ENCODE results near the gene ELMO3. TPM values are rescaled to one million over a fixed set of nuclear protein-coding genes. Genes with fewer than 3 reads are reported as not detected.
A peak's percentile ranks its signal among the peaks of the same experiment; 100 is the strongest.

ELMO3 gene
- total and polyA plus RNA-seq, 2 of the 13 experiments (the other 11 are each of a cell fraction or from before 2014, with no cell fraction given), result 2.6 to 4.0 TPM

DNA sequence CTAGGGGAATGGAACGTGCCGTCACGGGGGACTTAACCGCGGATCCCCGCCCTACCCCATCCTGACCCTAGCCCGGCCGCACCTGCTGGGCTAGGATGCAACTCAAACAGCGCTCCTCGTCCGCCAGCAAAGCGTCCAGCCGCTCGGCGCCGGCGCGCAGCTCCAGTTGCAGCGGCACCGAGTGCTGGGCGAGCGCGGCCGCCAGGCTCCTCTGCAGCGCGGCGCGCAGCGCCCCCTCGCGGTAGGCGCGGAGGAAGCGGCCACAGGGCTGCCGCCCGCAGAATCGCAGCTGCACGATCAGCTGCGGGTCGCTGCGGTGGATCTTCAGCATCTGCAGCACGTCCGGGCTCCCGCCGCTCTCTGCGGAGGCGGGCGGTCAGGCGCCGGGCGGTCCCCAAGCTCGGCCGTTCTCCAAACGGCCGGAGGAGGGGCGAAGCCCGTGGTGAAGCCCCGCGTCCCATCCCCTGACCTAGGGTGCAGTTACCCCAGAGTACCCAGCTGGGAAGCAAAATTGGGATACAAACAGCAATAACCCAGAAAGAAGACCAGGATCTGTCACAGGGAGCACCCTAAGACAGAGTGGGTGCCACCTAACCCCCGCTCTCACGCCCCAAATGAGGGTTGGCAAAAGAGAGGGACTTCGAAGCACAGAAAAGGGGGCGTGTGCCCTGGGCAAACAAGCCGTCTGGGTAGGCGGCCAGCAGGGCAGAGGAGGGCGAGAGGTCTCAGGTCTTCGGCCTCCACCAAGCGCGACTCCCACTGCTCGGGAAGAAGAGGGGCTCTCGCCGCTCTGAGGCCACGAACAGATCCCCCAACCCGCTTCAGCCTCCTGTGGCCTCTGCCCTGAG is 43.4 kb upstream of the ELMO3 start (continued):
- TF ChIP-seq ZNF597 (CRISPR knock-in tag; IDR thresholded peaks at IDR 0.05) (no peak), GLI4 (CRISPR knock-in tag; IDR thresholded peaks at IDR 0.05; ENCODE audit: borderline replicate concordance) (0 out of 2 replicates have a peak, but pooled peaks have one; percentile 28), ZNF879 (CRISPR knock-in tag; IDR thresholded peaks at IDR 0.05) (no peak), ZNF431 (CRISPR knock-in tag; IDR thresholded peaks at IDR 0.05; ENCODE audit: borderline replicate concordance, low read depth) (peak; percentile 40; the same call in 1 of the 2 replicates), ZNF567 (CRISPR knock-in tag; IDR thresholded peaks at IDR 0.05; ENCODE audit: borderline replicate concordance) (no peak; the same call in 1 of the 2 replicates), ZNF343 (CRISPR knock-in tag; IDR thresholded peaks at IDR 0.05) (peak; percentile 85; the same call in 1 of the 2 replicates), ETS1 (CRISPR knock-in tag; IDR thresholded peaks at IDR 0.05) (no peak), KLF12 (CRISPR knock-in tag; IDR thresholded peaks at IDR 0.05; ENCODE audit: borderline replicate concordance) (0 out of 2 replicates have a peak, but pooled peaks have one; percentile 70), ZNF687 (CRISPR knock-in tag; IDR thresholded peaks at IDR 0.05) (peak; percentile 87), ZNF746 (CRISPR knock-in tag; IDR thresholded peaks at IDR 0.05) (no peak), POLR2AphosphoS5 (IDR thresholded peaks at IDR 0.05; ENCODE audit: low read depth, low read length) (no peak), SMAD9 (CRISPR knock-in tag; IDR thresholded peaks at IDR 0.05) (no peak), ATF7-NPFF (CRISPR knock-in tag; IDR thresholded peaks at IDR 0.05; ENCODE audit: low read depth) (peak; percentile 78), JUNB (CRISPR knock-in tag; IDR thresholded peaks at IDR 0.05; ENCODE audit: borderline replicate concordance) (no peak), SCMH1 (CRISPR knock-in tag; IDR thresholded peaks at IDR 0.05; ENCODE audit: borderline replicate concordance) (no peak)
- TF ChIP-seq, protein P1, sequence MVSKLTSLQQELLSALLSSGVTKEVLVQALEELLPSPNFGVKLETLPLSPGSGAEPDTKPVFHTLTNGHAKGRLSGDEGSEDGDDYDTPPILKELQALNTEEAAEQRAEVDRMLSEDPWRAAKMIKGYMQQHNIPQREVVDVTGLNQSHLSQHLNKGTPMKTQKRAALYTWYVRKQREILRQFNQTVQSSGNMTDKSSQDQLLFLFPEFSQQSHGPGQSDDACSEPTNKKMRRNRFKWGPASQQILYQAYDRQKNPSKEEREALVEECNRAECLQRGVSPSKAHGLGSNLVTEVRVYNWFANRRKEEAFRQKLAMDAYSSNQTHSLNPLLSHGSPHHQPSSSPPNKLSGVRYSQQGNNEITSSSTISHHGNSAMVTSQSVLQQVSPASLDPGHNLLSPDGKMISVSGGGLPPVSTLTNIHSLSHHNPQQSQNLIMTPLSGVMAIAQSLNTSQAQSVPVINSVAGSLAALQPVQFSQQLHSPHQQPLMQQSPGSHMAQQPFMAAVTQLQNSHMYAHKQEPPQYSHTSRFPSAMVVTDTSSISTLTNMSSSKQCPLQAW (CRISPR knock-in tag; IDR thresholded peaks at IDR 0.05), result no peak

Measured in HepG2 (cell line).